Cardiac muscle cell (in vitro differentiated cells and primary cell): ENCODE results near the gene ZNF232. TPM values are rescaled to one million over a fixed set of nuclear protein-coding genes. Genes with fewer than 3 reads are reported as not detected.
"Not testable (repeated sequence)": the region's sequence is repeated elsewhere in the genome, so short reads cannot be mapped to it uniquely, and the experiment has no call there.

ENCODE experiments used
- DNase-seq, 2 donors: peaks; one replicate each; pipeline versions ENCODE4 v3.0.0 to v3.0.0-alpha.2; 2010 to 2017; ENCODE audit warnings: low read depth in 1 of 2, low spot score in 1 of 2
- H3K27ac ChIP-seq: fragments of 200-600 bp; sonication (generic); 2 replicates; pipeline ENCODE4 v1.5.1; 2016
- H3K27me3 ChIP-seq: fragments of 200-600 bp; sonication (generic); 2 replicates; pipeline ENCODE4 v1.6.0; 2016; ENCODE audit warnings: control low read depth
- H3K36me3 ChIP-seq: fragments of 200-600 bp; sonication (generic); 2 replicates; pipeline ENCODE4 v1.5.1; 2016; ENCODE audit warnings: control low read depth
- H3K4me1 ChIP-seq: fragments of 200-600 bp; sonication (generic); 2 replicates; pipeline ENCODE4 v1.8.1; 2017; ENCODE audit warnings: low read depth, mild to moderate bottlenecking, mixed run types
- H3K4me3 ChIP-seq: fragments of 200-600 bp; sonication (generic); 2 replicates; pipeline ENCODE4 v1.5.1; 2016; ENCODE audit warnings: mild to moderate bottlenecking
- H3K9me3 ChIP-seq: fragments of 200-600 bp; sonication (generic); 2 replicates; pipeline ENCODE4 v1.5.1; 2017; ENCODE audit warnings: low read depth, mild to moderate bottlenecking, control low read depth
- polyA plus RNA-seq: library from polyadenylated mRNA; unstranded; fragments of >200 nt; fragmentation: Nextera tagmentation; extraction: Ambion mirVana; gene quantifications from 2 replicates; pipeline ENCODE4 v1.2.1, GENCODE V29; 2016
- total RNA-seq: library from RNA; depleted of rRNA; stranded (reverse); fragments of >200 nt; gene quantifications from 2 replicates; pipeline ENCODE4 v1.2.3, GENCODE V29; 2016
- TF ChIP-seq, protein P1 (sequence below): IDR thresholded peaks from 2 replicates; pipeline ENCODE4 v1.5.1; 2012; ENCODE audit warnings: low read depth, mild to moderate bottlenecking, low read length

The ZNF232 gene
- total and polyA plus RNA-seq, 2 experiments from 2014 or later = 13.8 to 21.0 TPM

DNA sequence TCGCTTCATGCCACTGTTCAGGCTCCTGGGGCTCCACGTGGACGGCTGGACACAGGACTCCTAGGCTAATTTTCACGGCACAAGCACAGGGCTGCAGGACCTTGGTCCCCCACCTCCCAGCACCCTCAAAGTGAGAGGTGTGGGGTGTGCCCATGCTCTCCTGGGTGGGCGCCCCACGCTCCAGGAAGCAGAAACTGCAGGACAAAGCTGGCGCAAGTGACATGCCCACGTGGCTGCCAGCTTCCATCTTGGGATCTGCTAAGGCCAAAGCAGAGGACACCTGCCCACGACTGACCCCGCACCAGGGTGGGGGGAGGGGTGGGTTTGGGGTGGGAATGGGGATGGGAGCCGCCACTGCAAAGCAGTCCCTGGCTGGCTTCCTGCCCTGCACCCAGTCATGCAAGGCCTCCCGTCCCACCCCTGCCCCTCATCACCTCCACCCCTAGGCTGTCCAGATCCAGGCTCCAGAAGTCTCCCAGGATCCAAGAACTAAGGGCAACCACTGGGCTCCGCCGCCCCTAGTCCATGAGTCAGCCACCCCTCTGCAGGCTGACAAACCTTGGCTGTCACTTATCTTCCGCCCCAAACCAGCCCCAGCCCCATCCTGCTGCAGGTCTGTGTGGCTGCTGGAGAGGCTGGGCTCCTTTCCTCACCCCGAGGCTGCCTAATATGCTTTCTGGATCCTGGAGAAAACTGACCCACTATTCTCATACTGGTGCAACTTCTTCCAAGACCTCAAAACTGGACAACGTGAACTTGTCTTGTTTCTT, 15.2 kb upstream of the ZNF232 start:
- DNase-seq = no peak
- H3K9me3 ChIP-seq = no peaks in the 10 kb centered on the region

GRCh38 chr17:5124896-5125295, 13.2 kb upstream of the ZNF232 start:
- not testable (repeated sequence) for H3K9me3 ChIP-seq, DNase-seq, H3K4me3 ChIP-seq, H3K4me1 ChIP-seq, H3K27ac ChIP-seq, H3K36me3 ChIP-seq
- peaks cover 17% of the 10 kb centered on the region for H3K27me3 ChIP-seq

More for the DNA sequence above, 15.2 kb upstream of the ZNF232 start:
- H3K4me1 ChIP-seq = no peaks in the 10 kb centered on the region
- no peaks in the 10 kb centered on the region for H3K36me3 ChIP-seq
- TF ChIP-seq, protein P1, sequence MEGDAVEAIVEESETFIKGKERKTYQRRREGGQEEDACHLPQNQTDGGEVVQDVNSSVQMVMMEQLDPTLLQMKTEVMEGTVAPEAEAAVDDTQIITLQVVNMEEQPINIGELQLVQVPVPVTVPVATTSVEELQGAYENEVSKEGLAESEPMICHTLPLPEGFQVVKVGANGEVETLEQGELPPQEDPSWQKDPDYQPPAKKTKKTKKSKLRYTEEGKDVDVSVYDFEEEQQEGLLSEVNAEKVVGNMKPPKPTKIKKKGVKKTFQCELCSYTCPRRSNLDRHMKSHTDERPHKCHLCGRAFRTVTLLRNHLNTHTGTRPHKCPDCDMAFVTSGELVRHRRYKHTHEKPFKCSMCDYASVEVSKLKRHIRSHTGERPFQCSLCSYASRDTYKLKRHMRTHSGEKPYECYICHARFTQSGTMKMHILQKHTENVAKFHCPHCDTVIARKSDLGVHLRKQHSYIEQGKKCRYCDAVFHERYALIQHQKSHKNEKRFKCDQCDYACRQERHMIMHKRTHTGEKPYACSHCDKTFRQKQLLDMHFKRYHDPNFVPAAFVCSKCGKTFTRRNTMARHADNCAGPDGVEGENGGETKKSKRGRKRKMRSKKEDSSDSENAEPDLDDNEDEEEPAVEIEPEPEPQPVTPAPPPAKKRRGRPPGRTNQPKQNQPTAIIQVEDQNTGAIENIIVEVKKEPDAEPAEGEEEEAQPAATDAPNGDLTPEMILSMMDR = no peak
- H3K27ac ChIP-seq = no peak overlapping the region
- H3K27me3 ChIP-seq = peaks cover 17% of the 10 kb centered on the region
- H3K4me3 ChIP-seq = no peak overlapping the region

DNA sequence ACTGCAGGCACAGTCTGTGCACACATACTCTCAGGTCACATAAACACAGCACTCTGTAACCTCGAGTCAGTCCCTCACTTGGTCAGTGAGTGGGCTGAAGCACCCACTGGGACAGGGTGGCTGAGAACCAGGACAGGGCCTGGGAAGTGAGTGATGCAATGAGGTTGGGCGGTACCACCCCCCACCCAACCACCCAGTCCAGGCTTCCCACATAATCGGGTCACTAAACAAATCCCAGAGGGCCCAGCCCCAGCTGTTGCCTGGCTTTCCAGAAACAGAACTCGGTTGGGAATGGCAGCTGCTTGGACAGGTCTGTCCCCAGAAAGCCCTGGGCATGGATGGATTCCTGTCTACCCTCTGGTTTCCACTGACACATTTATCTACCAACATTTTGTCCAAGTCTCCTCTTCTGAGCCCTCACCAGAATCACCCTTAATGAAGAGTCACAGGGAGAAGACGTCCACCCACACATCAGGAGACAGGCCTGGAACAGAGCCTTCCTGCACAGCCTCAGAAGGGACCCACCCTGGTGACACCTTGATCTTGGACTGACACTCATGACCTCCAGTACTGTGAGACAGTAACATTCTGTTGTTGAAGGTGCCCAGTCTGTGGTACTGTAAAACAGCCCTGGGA, 12.6 kb upstream of the ZNF232 start:
- peaks cover 17% of the 10 kb centered on the region for H3K27me3 ChIP-seq
- not testable (repeated sequence) for H3K27ac ChIP-seq, H3K4me3 ChIP-seq, H3K4me1 ChIP-seq, DNase-seq, H3K36me3 ChIP-seq, H3K9me3 ChIP-seq

GRCh38 chr17:5123343-5124124, 11.9 kb upstream of the ZNF232 start:
- Histone ChIP-seq H3K9me3 (no peaks in the 10 kb centered on the region), H3K4me1 (no peaks in the 10 kb centered on the region), H3K4me3 (peak overlapping the region; percentile 27), H3K36me3 (no peaks in the 10 kb centered on the region), H3K27ac (no peak overlapping the region), H3K27me3 (peaks cover 17% of the 10 kb centered on the region)
- DNase-seq = peak in 1 of 2 donors; percentile 3
- TF ChIP-seq, protein P1 = no peak

DNA sequence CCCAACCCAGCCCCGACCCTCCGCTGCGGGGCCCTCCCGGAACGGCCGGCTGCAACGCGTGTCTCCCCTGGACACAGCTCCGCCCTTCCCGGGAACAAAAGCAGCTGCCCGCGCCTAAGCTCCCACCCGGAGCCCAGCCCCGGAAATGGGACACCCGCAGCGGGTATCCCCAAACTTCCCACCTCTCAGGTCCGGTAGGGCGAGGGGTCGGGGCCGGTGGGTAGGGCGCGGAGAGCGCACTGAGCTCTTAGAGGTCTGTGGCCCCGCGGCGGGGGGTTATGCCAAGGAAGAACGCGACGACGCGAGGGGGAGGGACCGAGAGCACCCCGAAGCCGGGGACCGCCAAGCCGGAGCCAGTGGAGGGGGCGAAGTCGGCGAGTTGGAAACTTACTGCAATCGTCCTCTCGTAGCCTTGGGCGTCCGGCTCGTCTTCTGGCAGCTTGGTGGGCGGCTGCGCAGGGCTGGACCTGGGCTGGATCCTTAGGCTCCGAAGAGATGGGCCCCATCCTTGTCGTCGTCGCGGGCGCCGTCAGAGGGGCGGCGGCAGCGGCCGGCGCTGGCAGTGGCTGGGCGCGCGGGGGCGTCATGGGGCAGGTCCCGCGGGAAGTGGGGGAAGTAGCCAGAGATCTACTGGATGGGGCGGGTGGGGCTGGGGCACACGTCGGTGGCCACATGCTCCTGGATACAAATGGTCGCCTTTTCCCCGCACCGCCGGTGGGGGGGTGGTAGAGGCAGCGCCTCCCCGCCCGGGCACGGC, 11.1 kb upstream of the ZNF232 start:
- Histone ChIP-seq H3K4me1 (no peaks in the 10 kb centered on the region), H3K27me3 (peaks cover 17% of the 10 kb centered on the region), H3K4me3 (peak overlapping the region; percentile 27), H3K36me3 (no peaks in the 10 kb centered on the region), H3K9me3 (no peaks in the 10 kb centered on the region), H3K27ac (no peak overlapping the region)
- DNase-seq = peak; percentile 29 to 34
- TF ChIP-seq, protein P1 = no peak

GRCh38 chr17:5122056-5122455, 10.4 kb upstream of the ZNF232 start:
- H3K27me3 ChIP-seq = peaks cover 17% of the 10 kb centered on the region
- not testable (repeated sequence) for DNase-seq, H3K9me3 ChIP-seq, H3K4me1 ChIP-seq, H3K27ac ChIP-seq, H3K4me3 ChIP-seq, H3K36me3 ChIP-seq
